NCI-H510A treated with DMSO at 0.1 percent for 48 hours (cell line): ENCODE measurements around the gene GPATCH1.
"Not testable (repeated sequence)": the region's sequence is repeated elsewhere in the genome, so short reads cannot be mapped to it uniquely, and the experiment has no call there.

Experiments
- DNase-seq: peaks from one replicate; lab custom pipeline; 2025; lab: John Stamatoyannopoulos, UW

Gene GPATCH1

GRCh38 chr19:33080761-33081681, at the start of gene GPATCH1:
Gene GPATCH1 (plus strand): TSS chr19:33081181. CDS start chr19:33081194, 13 bp downstream.
- peak; percentile 87 for DNase-seq

GRCh38 chr19:33032218-33032781, 48.7 kb upstream of the GPATCH1 start:
- no peak for DNase-seq

- DNase-seq, result no peak
Observed at GRCh38 chr19:33035461-33035860, 45.5 kb upstream of the GPATCH1 start.

GRCh38 chr19:33036370-33037167, 44.4 kb upstream of the GPATCH1 start:
- not testable (repeated sequence) for DNase-seq

GRCh38 chr19:33037168-33038025, 43.6 kb upstream of the GPATCH1 start:
- DNase-seq, result not testable (repeated sequence)

GRCh38 chr19:33039108-33039599, 41.8 kb upstream of the GPATCH1 start:
- no peak for DNase-seq

- no peak for DNase-seq
Observed at GRCh38 chr19:33039815-33040214, 41.2 kb upstream of the GPATCH1 start.

GRCh38 chr19:33040994-33041827, 39.8 kb upstream of the GPATCH1 start:
- no peak for DNase-seq

- not testable (repeated sequence) for DNase-seq
Observed at GRCh38 chr19:33041828-33042160, 39.2 kb upstream of the GPATCH1 start.

- no peak for DNase-seq
Observed at GRCh38 chr19:33047422-33047821, 33.6 kb upstream of the GPATCH1 start.

- no peak for DNase-seq
Observed at GRCh38 chr19:33048806-33049676, 31.9 kb upstream of the GPATCH1 start.

- DNase-seq, result no peak
Observed at GRCh38 chr19:33050110-33050509, 30.9 kb upstream of the GPATCH1 start.

- DNase-seq, result peak; percentile 34
Observed at GRCh38 chr19:33052352-33052972, 28.5 kb upstream of the GPATCH1 start.

- DNase-seq, result peak; percentile 10
Observed at GRCh38 chr19:33054623-33055022, 26.4 kb upstream of the GPATCH1 start.

- DNase-seq, result no peak
Observed at GRCh38 chr19:33055718-33056117, 25.3 kb upstream of the GPATCH1 start.

- DNase-seq, result no peak
Observed at GRCh38 chr19:33060586-33060985, 20.4 kb upstream of the GPATCH1 start.

- no peak for DNase-seq
Observed at GRCh38 chr19:33062902-33063301, 18.1 kb upstream of the GPATCH1 start.

GRCh38 chr19:33063356-33063752, 17.6 kb upstream of the GPATCH1 start:
- peak; percentile 27 for DNase-seq
